ENCODE results near the gene NUDT22.
A peak's percentile ranks its signal among the peaks of the same experiment; 100 is the strongest.

NUDT22 gene

DNA sequence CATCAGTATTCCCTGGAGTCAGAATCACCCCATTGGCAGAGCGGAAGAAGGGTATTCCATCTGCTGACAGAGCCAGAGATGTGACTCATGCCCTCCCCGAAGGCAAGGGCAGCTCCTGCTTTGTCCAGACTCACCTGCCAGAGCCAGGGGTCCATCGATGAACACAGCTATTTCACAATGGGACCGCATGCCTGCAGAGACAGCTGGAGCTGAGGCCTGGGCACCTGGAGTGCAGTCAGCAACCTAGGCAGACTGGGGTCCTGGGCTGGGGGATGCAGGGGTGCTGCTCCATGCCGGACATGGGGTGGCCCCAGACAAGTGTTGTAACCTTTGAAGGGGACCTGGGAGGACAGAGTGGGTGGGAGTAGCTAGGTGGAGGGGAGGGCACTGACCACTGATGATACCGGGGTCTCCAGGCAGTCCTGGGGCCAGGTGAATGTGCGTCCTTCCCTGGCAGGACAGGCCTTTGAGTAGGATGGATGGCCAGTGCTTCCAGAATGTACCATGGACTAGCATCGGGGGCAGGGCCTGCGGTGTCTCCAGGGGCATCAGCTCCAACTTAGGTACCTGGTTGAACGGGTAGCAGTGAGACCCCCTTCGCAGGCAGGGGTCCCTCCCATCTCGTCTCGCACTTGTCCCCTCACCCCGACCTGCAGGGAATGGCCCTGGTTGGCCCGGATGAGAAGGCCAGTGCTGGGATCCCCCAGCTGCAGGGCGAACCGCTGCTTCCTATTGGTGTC is 1.8 kb upstream of the NUDT22 start:
- DNase-seq = no peak
- intact Hi-C loops (cut with DNase I) = no loop called here

DNA sequence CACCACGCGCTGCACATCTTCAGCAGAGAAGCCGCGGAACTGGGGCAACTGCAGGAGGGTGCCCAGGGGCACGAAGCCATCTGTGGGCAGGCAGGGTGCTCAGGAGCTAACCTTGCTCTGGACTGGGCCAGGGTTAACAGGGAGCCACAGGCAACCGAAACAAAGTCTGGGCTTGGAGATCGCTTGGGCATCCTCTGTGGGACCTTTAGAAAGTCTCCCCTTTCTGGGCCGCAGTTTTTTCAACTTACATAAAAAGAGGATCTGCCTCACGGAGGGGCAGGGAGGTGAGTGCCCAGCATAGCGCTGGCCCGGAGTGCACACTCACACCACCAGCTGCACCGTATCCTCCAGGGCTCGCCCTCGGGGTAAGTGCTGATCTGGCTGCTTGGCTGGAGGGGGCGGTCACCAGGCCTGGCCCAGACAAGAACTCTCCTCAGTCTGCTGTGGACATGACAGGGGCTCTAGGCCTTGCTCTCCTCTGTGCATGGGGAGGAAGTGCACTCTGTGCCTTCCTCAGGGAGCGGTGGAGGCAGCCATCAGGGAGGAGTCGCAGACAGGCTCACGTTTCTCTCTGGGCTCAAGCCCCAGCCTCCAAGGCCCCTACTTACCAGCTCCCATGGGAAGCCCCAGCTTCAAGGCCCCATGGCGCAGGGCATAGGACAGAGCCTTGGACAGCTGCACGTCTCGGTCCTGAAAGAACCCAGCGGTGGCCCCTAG is 1.0 kb upstream of the NUDT22 start:
- intact Hi-C loops (cut with DNase I) = no loop called here

DNA sequence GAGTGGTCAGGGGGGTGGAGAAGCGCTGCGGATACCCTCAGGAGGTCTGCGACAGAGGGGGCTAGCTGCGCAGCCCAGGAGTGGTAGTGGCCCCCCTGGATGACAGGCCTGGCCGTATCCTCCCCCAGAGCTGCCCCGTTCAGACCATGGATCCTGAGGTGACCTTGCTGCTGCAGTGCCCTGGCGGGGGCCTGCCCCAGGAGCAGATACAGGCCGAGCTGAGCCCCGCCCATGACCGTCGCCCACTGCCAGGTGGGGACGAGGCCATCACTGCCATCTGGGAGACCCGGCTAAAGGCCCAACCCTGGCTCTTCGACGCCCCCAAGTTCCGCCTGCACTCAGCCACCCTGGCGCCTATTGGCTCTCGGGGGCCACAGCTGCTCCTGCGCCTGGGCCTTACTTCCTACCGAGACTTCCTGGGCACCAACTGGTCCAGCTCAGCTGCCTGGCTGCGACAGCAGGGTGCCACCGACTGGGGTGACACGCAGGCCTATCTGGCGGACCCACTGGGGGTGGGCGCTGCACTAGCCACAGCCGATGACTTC is 505 bp downstream of the NUDT22 start:
- DNase-seq = peak in 19 of 42 donors; percentile 50 to 73 (median 56)
- intact Hi-C loops (cut with DNase I) = no loop called here

More for the DNA sequence above, 1.0 kb upstream of the NUDT22 start:
- DNase-seq = peak in 1 of 42 donors; percentile 5

DNA sequence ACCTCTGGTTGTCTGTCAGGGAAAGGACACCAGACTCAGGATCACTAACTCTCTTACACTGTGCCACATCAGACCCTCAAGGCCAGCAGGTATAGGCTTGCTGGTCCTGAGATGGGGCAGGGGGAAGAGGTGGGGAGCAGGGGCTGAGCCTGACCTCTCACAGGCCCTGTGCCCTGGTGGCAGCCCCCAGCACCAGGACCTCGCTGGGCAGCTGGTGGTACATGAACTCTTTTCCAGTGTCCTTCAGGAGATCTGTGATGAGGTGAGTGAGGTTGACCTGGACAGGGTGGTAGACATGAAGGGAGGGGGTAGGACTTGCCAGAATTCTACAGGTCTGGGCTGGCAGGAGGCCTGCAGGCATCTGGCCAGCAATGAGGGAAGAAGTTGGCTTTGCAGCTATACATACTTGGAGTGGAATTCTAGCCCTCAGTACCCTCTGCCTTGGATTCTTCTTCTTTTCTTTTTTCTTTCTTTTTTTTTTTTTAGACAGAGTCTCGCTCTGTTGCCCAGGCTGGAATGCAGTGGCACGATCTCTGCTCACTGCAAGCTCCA is 1.4 kb downstream of the NUDT22 start:
- intact Hi-C loops (cut with DNase I) = no loop called here
- DNase-seq = no peak

DNA sequence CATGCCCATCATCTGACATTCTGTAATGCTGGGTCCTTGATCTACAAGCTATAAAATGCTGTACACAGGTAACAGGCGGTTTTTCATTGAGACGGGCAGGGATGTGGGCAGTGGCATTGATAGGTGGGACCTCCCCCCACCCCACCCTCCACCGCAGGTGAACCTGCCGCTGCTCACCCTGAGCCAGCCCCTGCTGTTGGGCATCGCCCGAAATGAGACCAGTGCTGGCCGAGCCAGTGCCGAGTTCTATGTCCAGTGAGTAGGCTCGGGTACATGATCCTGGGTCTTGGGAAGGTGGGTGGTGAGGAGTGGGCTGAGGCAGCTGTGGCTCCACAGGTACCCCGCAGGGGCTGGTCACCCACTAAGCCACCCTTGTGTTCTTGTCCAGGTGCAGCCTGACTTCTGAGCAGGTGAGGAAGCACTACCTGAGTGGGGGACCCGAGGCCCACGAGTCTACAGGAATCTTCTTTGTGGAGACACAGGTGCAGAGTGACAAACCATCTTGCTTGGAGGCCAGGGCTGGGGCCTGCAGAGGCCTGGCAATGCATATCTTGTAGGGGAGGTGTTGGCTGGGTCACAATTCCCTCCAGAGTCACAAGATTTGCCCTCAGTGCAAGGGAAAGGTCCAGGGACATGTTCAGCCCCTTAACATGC is 3.1 kb downstream of the NUDT22 start:
- intact Hi-C loops (cut with DNase I) = no loop called here
- peak in 1 of 42 donors; percentile 2 for DNase-seq

DNA sequence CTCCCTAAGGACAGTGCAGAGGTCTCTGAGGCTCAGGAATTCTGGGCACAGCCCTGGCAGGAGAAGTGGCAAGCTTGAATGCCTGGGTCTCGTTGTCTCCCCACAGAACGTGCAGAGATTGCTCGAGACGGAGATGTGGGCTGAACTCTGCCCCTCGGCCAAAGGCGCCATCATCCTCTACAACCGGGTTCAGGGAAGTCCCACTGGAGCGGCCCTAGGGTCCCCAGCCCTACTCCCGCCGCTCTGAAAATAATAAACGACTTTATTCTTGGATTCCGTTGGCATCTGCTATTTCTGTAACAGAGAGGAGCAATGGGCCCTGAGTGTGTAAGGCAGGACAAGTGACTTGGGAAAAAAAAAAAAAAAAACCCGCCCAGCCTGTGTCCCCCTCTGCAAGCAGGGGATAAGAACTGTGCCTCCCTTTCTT is 3.7 kb downstream of the NUDT22 start:
- intact Hi-C loops (cut with DNase I) = no loop called here
- DNase-seq = peak in 1 of 42 donors; percentile 3

DNA sequence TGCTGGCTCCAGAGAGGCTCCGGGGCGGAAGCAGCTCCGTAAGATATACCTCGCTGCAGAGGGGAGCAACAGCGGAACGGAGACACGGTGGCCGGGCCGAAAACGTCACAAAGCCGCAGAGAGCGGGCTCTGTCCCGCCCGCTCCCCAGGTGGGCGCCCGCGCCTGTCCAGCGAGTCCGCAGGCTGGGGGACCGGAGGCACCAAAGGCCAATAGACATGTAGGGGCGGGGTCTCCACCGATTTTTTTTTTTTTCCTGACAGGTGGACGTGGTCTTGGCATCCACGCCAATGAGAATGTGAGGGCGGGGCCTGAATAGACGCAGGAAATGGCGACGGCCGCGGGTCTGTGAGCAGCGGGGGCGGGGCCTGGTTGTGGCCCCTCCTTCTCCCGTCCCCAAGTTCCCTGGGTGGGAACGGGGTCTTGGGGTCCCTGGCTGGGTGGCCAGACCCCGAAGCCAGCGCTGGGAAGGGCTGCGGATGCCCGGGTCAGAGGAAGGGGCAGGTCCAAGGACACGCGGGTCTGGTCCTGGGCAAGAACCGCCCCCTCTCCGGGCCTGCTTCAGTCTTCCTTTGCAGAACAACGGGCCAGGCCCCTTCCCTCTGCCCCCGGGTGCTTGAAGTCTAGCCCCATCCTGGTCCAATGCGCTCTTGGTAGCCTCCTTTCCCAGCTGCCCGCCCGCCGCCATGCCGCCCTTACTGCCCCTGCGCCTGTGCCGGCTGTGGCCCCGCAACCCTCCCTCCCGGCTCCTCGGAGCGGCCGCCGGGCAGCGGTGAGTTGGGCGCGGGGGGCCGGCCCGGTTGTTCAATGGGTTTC is 4.3 kb downstream of the NUDT22 start, which contains the start of gene DNAJC4:
Gene DNAJC4, plus strand, starts transcription at position 378 of the 814 bp plus-strand sequence. Its CDS starts 307 bp downstream, at position 685.
- intact Hi-C loops (cut with DNase I) = no loop called here
- peak; percentile 85 to 97 (median 92) for DNase-seq

DNA sequence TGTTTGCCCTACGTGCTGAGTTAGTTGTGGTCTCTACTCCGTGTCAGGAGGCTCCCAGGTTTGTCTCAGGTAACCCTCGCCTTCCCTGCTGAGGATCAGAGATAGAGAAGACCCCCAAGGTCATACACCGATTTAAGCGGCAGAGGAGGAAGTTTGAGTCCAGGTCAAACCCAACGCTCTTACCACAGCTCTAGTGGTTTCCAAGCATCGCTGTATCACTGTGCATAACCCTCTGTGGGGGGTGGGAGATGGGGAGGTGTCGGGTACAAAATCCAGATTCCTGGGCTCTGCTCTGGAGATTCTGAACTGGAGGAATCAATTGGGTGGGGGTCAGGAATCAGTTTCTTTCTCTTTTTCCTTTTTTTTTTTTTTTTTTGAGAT is 4.9 kb downstream of the NUDT22 start:
- intact Hi-C loops (cut with DNase I) = no loop called here
- peak in 1 of 42 donors; percentile 6 for DNase-seq

DNA sequence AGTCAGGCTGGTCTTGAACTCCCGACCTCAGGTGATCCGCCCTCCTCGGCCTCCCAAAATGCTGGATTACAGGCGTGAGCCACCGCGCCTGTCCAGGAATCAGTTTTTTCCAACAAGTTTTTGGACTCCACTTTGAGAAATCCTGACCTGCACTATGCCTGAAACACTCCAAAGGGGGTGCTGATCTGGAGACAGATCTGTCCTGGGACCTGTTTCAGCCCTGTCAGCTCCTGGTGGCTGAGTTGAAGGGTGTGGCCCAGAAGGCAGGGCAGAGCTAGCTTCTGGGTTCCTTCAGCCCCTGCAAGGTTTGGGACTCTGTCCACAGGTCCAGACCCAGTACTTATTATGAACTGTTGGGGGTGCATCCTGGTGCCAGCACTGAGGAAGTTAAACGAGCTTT is 5.5 kb downstream of the NUDT22 start:
- intact Hi-C loops (cut with DNase I) = no loop called here
- no peak for DNase-seq

DNA sequence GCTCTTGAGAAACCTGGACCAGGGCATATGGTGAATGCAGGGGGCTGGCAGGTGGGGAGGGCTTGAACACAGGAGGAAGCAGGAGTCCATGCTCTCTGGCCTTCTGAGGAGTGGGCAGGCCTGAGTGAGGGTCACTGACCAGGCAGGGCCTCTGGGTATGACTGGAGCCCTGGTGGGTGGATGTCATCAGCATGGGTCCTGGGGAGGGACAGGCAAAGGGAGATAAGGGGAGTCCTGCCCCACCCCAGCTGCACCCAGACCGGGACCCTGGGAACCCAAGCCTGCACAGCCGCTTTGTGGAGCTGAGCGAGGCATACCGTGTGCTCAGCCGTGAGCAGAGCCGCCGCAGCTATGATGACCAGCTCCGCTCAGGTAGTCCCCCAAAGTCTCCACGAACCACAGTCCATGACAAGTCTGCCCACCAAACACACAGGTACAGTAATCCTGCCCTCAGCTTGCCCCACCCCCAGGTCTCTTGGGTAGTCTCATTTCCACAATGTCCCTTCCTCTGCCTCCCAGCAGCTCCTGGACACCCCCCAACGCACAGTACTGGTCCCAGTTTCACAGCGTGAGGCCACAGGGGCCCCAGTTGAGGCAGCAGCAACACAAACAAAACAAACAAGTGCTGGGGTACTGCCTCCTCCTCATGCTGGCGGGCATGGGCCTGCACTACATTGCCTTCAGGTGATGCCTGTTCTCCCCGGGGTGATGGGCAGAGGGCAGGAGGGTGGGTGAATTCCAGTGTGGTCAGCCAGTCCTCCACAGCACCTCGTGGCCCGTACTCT is 6.3 kb downstream of the NUDT22 start:
- intact Hi-C loops (cut with DNase I) = no loop called here
- no peak for DNase-seq

DNA sequence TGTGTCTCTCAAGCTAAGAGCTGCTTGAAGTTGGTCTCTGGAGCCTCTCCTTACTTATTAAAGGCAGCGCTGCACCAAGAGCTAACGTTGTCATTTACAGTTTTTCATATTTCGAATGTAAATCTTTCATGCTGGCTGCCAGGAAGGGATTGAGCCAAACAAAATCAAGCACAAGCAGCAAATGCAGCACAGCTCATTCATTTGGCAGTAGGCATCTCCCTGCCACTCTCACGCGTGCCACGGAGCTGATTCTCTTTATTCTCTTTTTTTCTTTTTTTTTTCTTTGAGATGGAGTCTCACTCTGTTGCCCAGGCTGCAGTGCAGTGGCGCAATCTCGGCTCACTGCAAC is 6.9 kb downstream of the NUDT22 start:
- peak in 1 of 42 donors; percentile 9 for DNase-seq
- intact Hi-C loops (cut with DNase I) = no loop called here

DNA sequence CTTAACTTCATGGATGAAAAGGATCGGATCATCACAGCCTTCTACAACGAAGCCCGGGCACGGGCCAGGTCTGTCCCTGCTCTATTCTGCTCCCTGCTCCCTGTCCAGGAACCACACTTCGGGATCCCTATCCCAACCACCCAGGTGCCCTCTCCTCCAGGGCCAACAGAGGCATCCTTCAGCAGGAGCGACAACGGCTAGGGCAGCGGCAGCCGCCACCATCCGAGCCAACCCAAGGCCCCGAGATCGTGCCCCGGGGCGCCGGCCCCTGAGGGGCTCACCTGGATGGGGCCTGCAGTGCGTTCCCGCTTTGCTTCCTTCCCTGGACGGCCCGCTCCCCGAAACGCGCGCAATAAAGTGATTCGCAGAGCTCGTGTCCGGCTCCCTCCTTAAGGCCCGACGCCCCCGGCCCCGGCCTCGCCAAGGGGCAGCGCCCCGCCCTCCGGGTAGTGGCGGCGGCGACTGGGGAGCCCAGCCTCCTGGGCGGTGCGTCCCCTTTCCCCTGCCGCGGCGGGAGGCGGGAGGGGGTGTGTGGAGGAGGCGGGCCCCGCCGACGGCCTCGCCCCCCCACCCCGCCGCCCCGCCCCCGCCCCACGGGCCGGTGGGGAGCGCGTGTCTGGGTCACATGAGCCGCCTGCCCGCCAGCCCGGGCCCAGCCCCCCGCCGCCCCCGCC is 8.0 kb downstream of the NUDT22 start, which contains the start of gene VEGFB:
Gene VEGFB, plus strand, starts transcription at position 672 of the 674 bp plus-strand sequence. CDS start 250 bp downstream, outside the sequence.
- intact Hi-C loops (cut with DNase I) = no loop called here
- DNase-seq = peak in 39 of 42 donors; percentile 47 to 86 (median 71)

DNA sequence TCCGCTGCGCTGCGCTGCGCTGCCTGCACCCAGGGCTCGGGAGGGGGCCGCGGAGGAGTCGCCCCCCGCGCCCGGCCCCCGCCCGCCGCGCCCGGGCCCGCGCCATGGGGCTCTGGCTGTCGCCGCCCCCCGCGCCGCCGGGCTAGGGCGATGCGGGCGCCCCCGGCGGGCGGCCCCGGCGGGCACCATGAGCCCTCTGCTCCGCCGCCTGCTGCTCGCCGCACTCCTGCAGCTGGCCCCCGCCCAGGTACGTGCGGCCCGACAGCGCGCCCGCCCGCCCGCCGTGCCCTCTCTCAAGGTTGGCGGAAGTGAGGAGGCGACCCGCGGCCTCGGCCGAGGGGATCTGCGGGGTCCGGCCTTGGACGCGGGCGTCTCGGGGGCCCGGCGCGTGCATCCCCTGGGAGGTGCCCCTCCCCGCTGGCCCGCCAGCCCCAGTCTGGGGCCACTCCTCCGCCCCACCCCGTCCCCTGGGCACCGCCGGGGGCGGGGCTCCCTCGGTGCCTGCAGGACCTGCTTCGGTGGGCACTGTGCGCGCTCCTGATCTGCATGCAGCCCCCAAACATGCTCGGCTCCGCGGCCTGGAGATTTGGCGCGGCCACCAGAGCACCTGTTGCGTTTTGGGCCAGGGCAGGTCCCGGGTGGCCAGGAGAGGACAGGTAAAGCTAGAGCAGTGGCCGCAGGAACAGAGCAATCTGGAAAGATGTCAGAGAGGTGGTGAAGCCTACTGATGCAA is 8.7 kb downstream of the NUDT22 start:
- peak in 6 of 42 donors; percentile 33 to 50 (median 39) for DNase-seq

DNA sequence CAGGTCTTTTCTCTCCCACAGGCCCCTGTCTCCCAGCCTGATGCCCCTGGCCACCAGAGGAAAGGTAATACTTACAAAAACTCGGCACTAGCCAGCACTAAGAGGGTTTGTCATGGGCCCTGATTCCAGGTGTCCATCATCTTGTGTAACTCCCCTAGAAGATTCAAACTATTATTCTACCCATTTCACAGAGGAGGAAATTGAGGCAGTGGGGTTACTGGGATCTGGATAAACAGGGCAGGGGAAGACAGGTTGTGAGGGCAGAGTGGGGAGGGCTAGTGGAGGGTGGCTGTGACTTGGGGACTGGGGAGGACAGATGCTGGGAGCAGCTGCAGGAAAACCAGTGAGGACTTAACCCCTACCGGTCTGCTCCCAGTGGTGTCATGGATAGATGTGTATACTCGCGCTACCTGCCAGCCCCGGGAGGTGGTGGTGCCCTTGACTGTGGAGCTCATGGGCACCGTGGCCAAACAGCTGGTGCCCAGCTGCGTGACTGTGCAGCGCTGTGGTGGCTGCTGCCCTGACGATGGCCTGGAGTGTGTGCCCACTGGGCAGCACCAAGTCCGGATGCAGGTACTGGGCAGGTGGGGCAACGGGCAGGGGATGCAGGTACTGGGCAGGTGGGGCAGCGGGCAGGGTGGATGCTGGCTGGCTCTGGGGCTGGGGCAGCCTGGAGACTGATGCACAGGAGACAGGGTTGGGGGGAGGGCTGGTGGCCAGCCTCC is 9.5 kb downstream of the NUDT22 start:
- intact Hi-C loops (cut with DNase I) = no loop called here
- DNase-seq = no peak

More for the DNA sequence above, 8.7 kb downstream of the NUDT22 start:
- intact Hi-C loops (cut with DNase I) = no loop called here

DNA sequence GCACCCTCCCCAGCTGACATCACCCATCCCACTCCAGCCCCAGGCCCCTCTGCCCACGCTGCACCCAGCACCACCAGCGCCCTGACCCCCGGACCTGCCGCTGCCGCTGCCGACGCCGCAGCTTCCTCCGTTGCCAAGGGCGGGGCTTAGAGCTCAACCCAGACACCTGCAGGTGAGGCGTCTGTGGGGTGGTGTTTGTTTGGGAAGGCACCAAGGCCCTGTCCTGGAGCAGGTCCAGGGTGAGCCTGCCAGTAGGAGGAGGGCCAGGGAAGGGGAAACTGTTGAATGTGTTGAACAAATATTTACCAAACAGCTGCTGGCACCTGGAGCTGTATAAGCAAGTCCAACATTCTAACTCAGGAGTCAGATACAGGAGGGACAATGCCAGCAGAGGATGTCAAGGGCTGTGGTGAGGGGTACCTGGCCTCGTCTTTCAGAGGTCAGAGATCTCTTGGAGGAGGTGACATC is 11.4 kb downstream of the NUDT22 start:
- intact Hi-C loops (cut with DNase I) = no loop called here
- DNase-seq = peak in 1 of 42 donors; percentile 2

DNA sequence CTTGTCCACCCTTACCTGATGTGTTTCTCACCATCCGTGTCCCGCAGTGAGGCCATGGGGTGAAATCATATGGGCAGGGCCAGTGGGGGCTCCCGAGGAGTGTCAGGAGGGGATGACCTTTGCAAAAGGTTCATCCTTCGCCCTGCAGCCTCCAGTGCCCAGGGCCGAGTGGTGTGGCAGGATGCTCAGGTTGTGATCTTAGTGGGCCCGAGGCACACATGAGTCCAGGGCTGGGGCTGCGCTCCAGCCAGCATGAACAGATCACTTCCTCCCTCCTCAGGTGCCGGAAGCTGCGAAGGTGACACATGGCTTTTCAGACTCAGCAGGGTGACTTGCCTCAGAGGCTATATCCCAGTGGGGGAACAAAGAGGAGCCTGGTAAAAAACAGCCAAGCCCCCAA is 12.0 kb downstream of the NUDT22 start:
- intact Hi-C loops (cut with DNase I) = no loop called here
- peak in 1 of 42 donors; percentile 1 for DNase-seq

Measured in head of caudate nucleus (tissue), 42 donors.